ENCODE results near the gene GOLGA6A.
"Not testable (repeated sequence)": the region's sequence is repeated elsewhere in the genome, so short reads cannot be mapped to it uniquely, and the experiment has no call there.

Gene GOLGA6A

GRCh38 chr15:74082450-74082849 is at the start of gene GOLGA6A:
Gene GOLGA6A, minus strand, starts transcription at chr15:74082550. Its CDS starts 41 bp downstream, at chr15:74082509.
- DNase-seq = not testable (repeated sequence)

GRCh38 chr15:74131628-74132413 is 49.5 kb upstream of the GOLGA6A start:
- DNase-seq = peak; percentile 61

GRCh38 chr15:74130849-74131627 is 48.7 kb upstream of the GOLGA6A start:
- no peak for DNase-seq

GRCh38 chr15:74130155-74130848 is 48.0 kb upstream of the GOLGA6A start, which contains the start of gene ISLR2:
Gene ISLR2, plus strand, starts transcription at chr15:74130586. Its CDS starts 2,169 bp downstream, at chr15:74132755.
- DNase-seq = no peak

GRCh38 chr15:74129586-74130154 is 47.3 kb upstream of the GOLGA6A start:
- DNase-seq = peak; percentile 59

GRCh38 chr15:74128785-74129585 is 46.6 kb upstream of the GOLGA6A start:
- peak; percentile 58 for DNase-seq

GRCh38 chr15:74127954-74128784 is 45.8 kb upstream of the GOLGA6A start:
- DNase-seq = peak; percentile 64

- peak; percentile 98 for DNase-seq
These were observed 45.1 kb upstream of the GOLGA6A start for GRCh38 chr15:74127255-74127953.

GRCh38 chr15:74124759-74125158 is 42.4 kb upstream of the GOLGA6A start:
- DNase-seq = no peak

- no peak for DNase-seq
These were observed 41.8 kb upstream of the GOLGA6A start for GRCh38 chr15:74124196-74124595.

- no peak for DNase-seq
These were observed 41.3 kb upstream of the GOLGA6A start for GRCh38 chr15:74123658-74124057.

GRCh38 chr15:74123131-74123429 is 40.7 kb upstream of the GOLGA6A start:
- no peak for DNase-seq

GRCh38 chr15:74122403-74123130 is 40.2 kb upstream of the GOLGA6A start:
- DNase-seq = no peak

GRCh38 chr15:74121858-74122257 is 39.5 kb upstream of the GOLGA6A start:
- DNase-seq = no peak

- DNase-seq = no peak
These were observed 38.7 kb upstream of the GOLGA6A start for GRCh38 chr15:74121039-74121438.

- no peak for DNase-seq
These were observed 38.1 kb upstream of the GOLGA6A start for GRCh38 chr15:74120426-74120825.

GRCh38 chr15:74109713-74110112 is 27.4 kb upstream of the GOLGA6A start:
- no peak for DNase-seq

GRCh38 chr15:74108611-74109010 is 26.3 kb upstream of the GOLGA6A start:
- not testable (repeated sequence) for DNase-seq

- DNase-seq = no peak
These were observed 25.8 kb upstream of the GOLGA6A start for GRCh38 chr15:74108111-74108510.
